Measurements from ENCODE around the gene CD40. TPM values are rescaled to one million over a fixed set of nuclear protein-coding genes. Genes with fewer than 3 reads are reported as not detected.

CD40 gene
- total RNA-seq, 1 experiment from 2014 or later = 7.8 TPM

DNA sequence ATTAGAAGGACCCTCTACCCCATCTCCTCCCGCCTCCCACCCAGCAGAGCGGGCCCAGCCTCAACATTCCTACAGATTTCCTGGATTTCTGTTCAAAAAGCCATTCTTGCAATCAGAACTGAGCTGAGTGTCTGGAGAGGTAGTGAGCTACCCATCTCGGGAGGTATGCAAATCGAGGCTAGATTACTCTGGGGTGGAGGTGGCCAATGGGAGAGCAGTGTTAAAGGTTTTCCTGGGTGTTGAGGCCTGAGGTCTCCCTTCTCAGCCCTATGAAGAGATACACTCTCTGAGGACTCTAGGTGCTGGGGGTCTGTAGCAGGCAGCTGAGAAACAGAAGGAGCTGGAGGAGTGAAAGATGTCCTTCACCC lies 57.0 kb downstream of the CD40 start:
- Histone ChIP-seq H3K4me1 (ENCODE audit: insufficient read depth, low read length) (no peaks in the 10 kb centered on the region), H3K56ac (ENCODE audit: insufficient read length, low read depth, low read length) (no peak overlapping the region), H4K5ac (ENCODE audit: insufficient read length, low read depth, low read length) (no peak overlapping the region), H2BK12ac (ENCODE audit: insufficient read length, low read depth, low read length) (no peak overlapping the region), H3K79me2 (ENCODE audit: insufficient read depth, low read length) (no peaks in the 10 kb centered on the region), H3K27ac (ENCODE audit: insufficient read length, low read depth, low read length) (no peak overlapping the region), H3K27me3 (ENCODE audit: insufficient read depth, low read length) (peaks cover 15% of the 10 kb centered on the region), H2BK20ac (ENCODE audit: low read depth, low read length, poor library complexity, severe bottlenecking) (no peak overlapping the region), H3K4ac (ENCODE audit: low read depth, low read length) (no peak overlapping the region), H2BK120ac (ENCODE audit: low read depth, low read length, poor library complexity, severe bottlenecking) (no peak overlapping the region), H4K8ac (replicated peaks; ENCODE audit: insufficient read length, low read depth, low read length) (no peak overlapping the region), H2BK5ac (ENCODE audit: insufficient read length, low read length) (no peak overlapping the region), H3T11ph (ENCODE audit: low read length) (no peak overlapping the region), H3K9ac (ENCODE audit: extremely low read depth, insufficient read length, low read length) (no peak overlapping the region), H2AK5ac (ENCODE audit: insufficient read length, low read length) (no peak overlapping the region), H4K20me1 (ENCODE audit: control insufficient read depth, insufficient read depth, insufficient read length) (no peaks in the 10 kb centered on the region), H3K14ac (ENCODE audit: insufficient read depth, low read length) (no peak overlapping the region), H2BK15ac (ENCODE audit: low read depth, low read length) (no peak overlapping the region), H3K4me2 (ENCODE audit: insufficient read depth, insufficient read length, low read length) (peak overlapping the region; percentile 13), H4K91ac (ENCODE audit: insufficient read length, low read depth, low read length) (no peak overlapping the region), H3K9me3 (ENCODE audit: control insufficient read depth, low read depth, low read length) (no peaks in the 10 kb centered on the region), H2AFZ (ENCODE audit: low read length) (no peak overlapping the region), H3K23ac (ENCODE audit: insufficient read length, low read depth, low read length) (no peak overlapping the region), H3K23me2 (ENCODE audit: insufficient read length, low read depth, low read length, poor library complexity, severe bottlenecking) (no peaks in the 10 kb centered on the region), H3K79me1 (ENCODE audit: insufficient read depth, low read depth, low read length, poor library complexity, severe bottlenecking) (no peaks in the 10 kb centered on the region), H3K18ac (ENCODE audit: insufficient read length, low read depth, low read length) (no peak overlapping the region)
- TF ChIP-seq, protein P1, sequence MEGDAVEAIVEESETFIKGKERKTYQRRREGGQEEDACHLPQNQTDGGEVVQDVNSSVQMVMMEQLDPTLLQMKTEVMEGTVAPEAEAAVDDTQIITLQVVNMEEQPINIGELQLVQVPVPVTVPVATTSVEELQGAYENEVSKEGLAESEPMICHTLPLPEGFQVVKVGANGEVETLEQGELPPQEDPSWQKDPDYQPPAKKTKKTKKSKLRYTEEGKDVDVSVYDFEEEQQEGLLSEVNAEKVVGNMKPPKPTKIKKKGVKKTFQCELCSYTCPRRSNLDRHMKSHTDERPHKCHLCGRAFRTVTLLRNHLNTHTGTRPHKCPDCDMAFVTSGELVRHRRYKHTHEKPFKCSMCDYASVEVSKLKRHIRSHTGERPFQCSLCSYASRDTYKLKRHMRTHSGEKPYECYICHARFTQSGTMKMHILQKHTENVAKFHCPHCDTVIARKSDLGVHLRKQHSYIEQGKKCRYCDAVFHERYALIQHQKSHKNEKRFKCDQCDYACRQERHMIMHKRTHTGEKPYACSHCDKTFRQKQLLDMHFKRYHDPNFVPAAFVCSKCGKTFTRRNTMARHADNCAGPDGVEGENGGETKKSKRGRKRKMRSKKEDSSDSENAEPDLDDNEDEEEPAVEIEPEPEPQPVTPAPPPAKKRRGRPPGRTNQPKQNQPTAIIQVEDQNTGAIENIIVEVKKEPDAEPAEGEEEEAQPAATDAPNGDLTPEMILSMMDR (conservative IDR thresholded peaks at IDR 0.05) = no peak
- Mint-ChIP-seq H3K27ac (no peak overlapping the region), H3K27me3 (ENCODE audit: low read depth) (peaks cover 68% of the 10 kb centered on the region), H3K4me1 (no peaks in the 10 kb centered on the region), H3K9me3 (no peaks in the 10 kb centered on the region; a peak in 1 of 5 replicates), H3K36me3 (ENCODE audit: insufficient read depth in 1 of 3, low read depth in 3 of 3) (no peaks in the 10 kb centered on the region), H3K4me3 (peak overlapping the region; percentile 38 to 65)
- DNase-seq = no peak
- no CpG with 5 or more reads among the region's 4 CpGs for WGBS (ENCODE audit: extremely low coverage, insufficient read length, low lambda C conversion rate)
